Measurements from ENCODE around the gene TOGARAM2. TPM values are rescaled to one million over a fixed set of nuclear protein-coding genes. Genes with fewer than 3 reads are reported as not detected.

The TOGARAM2 gene
- total and polyA plus RNA-seq, 2 of the 8 experiments (the other 6 are each of a cell fraction or from before 2014, with no cell fraction given): 0.42 to 1.4 TPM

- no peak for TF ChIP-seq CHD7 (IDR thresholded peaks at IDR 0.05; ENCODE audit: insufficient replicate concordance, low read length)
- TF ChIP-seq SRF (IDR thresholded peaks at IDR 0.05; ENCODE audit: low read depth, low read length): no peak
- no peak for TF ChIP-seq TCF12 (IDR thresholded peaks at IDR 0.05; ENCODE audit: low read depth, low read length)
- no peak for TF ChIP-seq CEBPB (IDR thresholded peaks at IDR 0.05; ENCODE audit: low read depth, low read length)
- no peak for TF ChIP-seq RFX5 (IDR thresholded peaks at IDR 0.05; ENCODE audit: borderline replicate concordance, low read depth, low read length)
- no peak for TF ChIP-seq BCL11A (IDR thresholded peaks at IDR 0.05; ENCODE audit: low read depth in 2 of 2, low read length in 2 of 2)
- TF ChIP-seq MAX (IDR thresholded peaks at IDR 0.05): no peak
These were observed 93.3 kb downstream of the TOGARAM2 start, which contains the start of gene PCARE (continued) for GRCh38 chr2:29074411-29074810.

Measured in H1 (cell line).